Loucy (cell line): ENCODE measurements around the gene METTL6.

Experiments
- CTCF ChIP-seq: fragments of 200-600 bp; sonication (generic); conservative IDR thresholded peaks from 2 replicates; pipeline ENCODE4 v1.5.1; 2014; ENCODE audit warnings: mild to moderate bottlenecking, antibody characterized with exemption, low read length
- EZH2phosphoT487 ChIP-seq: fragments of 200-600 bp; IDR thresholded peaks from 2 replicates; pipeline ENCODE4 v1.6.1; 2018; ENCODE audit warnings: antibody characterized with exemption, mild to moderate bottlenecking, moderate library complexity, borderline replicate concordance

- TF ChIP-seq CTCF = no peak
- no peak for TF ChIP-seq EZH2phosphoT487
These were observed 31.0 kb upstream of the METTL6 start for GRCh38 chr3:15458212-15458780.
